Activated CD8-positive, alpha-beta T cell treated with anti-CD3 and anti-CD28 coated beads for 36 hours (primary cell): ENCODE measurements around the gene KLRK1. TPM values are rescaled to one million over a fixed set of nuclear protein-coding genes. Genes with fewer than 3 reads are reported as not detected.

Experiments
- ATAC-seq: fragments of 200-7000 bp; cut with Tn5 transposase; one replicate; pipeline ENCODE4 v1.10.0; 2021; ENCODE audit warnings: mild to moderate bottlenecking, moderate library complexity
- CTCF ChIA-PET: fragments of 350-600 bp; sonication (Branson Sonifier 250); formaldehyde crosslinking; loops from one replicate; lab custom pipeline; 2021; ENCODE audit warnings: antibody characterized with exemption; lab: Charles Lee
- POLR2A ChIA-PET: fragments of 350-600 bp; sonication (Branson Sonifier 250); formaldehyde crosslinking; loops from one replicate; lab custom pipeline; 2021; ENCODE audit warnings: antibody characterized with exemption; lab: Charles Lee
- DNase-seq: peaks from one replicate; pipeline ENCODE4 v3.0.0-alpha.2; 2020
- H3K27ac Mint-ChIP-seq: one replicate; pipeline ENCODE4 v1.8.0; 2021; ENCODE audit warnings: mild to moderate bottlenecking, mixed read lengths
- H3K27me3 Mint-ChIP-seq: one replicate; pipeline ENCODE4 v1.8.0; 2021; ENCODE audit warnings: mixed read lengths
- H3K36me3 Mint-ChIP-seq: one replicate; pipeline ENCODE4 v1.8.0; 2021; ENCODE audit warnings: low read depth, mixed read lengths
- H3K4me1 Mint-ChIP-seq: one replicate; pipeline ENCODE4 v1.8.0; 2021; ENCODE audit warnings: low read depth, mixed read lengths
- H3K4me3 Mint-ChIP-seq: one replicate; pipeline ENCODE4 v1.8.0; 2021; ENCODE audit warnings: mild to moderate bottlenecking, moderate library complexity, mixed read lengths
- H3K9me3 Mint-ChIP-seq: one replicate; pipeline ENCODE4 v1.8.0; 2021; ENCODE audit warnings: mixed read lengths
- intact Hi-C: fragments of 100-400 bp; cut with micrococcal nuclease; formaldehyde crosslinking; loops from one replicate; pipeline ENCODE4 v1.10.0; 2022
- total RNA-seq, 2 experiments: library from RNA; stranded (reverse); gene quantifications; one replicate each; pipeline ENCODE4 v1.2.3, GENCODE V29; 2021
- TF ChIP-seq, protein P1 (sequence below): fragments of 200-600 bp; IDR thresholded peaks from one replicate; pipeline ENCODE4 v1.8.0; 2022; ENCODE audit warnings: antibody characterized with exemption, mild to moderate bottlenecking

The KLRK1 gene
- total RNA-seq, 2 experiments from 2014 or later: 111 to 112 TPM

DNA sequence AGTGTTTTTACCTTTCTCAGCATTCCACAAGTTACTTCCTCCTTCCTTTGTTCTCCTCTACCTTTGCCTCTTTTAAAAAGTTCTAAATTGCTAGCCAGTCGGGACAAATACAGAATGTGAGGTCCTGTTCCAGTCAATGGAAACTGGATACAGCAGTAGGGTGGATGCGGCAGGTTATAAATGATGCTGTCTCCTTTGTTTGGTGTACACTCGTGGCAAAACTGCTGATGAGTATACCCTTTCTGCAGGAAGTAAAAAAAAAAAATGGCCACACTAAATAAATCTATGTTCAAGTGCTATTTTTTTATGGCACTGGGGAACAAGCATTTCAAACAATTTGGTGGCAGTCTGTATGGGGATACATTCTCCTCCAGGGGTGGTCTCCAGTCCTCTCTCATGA is 27.5 kb downstream of the KLRK1 start:
- Mint-ChIP-seq H3K4me1 (peaks cover 32% of the 10 kb centered on the region), H3K27me3 (no peaks in the 10 kb centered on the region), H3K27ac (no peak overlapping the region), H3K36me3 (peaks cover 50% of the 10 kb centered on the region), H3K9me3 (peaks cover 9% of the 10 kb centered on the region), H3K4me3 (no peak overlapping the region)
- intact Hi-C loops: loop anchor here (5.0 to 10.0 kb wide), 4 partner anchors 40 to 192 kb away; no protein-coding TSS in a partner anchor
- CTCF ChIA-PET: no interaction called here
- TF ChIP-seq, protein P1, sequence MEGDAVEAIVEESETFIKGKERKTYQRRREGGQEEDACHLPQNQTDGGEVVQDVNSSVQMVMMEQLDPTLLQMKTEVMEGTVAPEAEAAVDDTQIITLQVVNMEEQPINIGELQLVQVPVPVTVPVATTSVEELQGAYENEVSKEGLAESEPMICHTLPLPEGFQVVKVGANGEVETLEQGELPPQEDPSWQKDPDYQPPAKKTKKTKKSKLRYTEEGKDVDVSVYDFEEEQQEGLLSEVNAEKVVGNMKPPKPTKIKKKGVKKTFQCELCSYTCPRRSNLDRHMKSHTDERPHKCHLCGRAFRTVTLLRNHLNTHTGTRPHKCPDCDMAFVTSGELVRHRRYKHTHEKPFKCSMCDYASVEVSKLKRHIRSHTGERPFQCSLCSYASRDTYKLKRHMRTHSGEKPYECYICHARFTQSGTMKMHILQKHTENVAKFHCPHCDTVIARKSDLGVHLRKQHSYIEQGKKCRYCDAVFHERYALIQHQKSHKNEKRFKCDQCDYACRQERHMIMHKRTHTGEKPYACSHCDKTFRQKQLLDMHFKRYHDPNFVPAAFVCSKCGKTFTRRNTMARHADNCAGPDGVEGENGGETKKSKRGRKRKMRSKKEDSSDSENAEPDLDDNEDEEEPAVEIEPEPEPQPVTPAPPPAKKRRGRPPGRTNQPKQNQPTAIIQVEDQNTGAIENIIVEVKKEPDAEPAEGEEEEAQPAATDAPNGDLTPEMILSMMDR: no peak
- ATAC-seq (no peak), DNase-seq (no peak)
- POLR2A ChIA-PET: no interaction called here

DNA sequence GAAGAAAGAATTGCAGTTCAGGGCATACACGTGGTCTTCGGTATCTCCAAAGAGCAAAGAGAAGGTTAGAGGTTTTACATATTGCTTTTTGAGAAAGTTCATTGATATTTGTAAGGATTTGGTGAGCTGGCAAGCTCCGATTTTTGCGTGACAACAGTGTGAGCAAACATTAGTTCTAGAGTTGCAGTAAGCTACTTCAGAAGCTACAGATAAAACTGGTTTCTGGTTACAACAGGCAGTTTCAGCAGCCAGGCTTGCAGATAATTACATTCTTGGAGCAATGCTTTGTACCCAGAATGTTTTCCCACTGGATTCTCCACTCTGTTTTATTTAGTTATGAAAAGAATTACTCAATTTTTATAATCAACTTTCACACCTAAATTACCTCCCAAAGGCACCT is 28.2 kb downstream of the KLRK1 start:
- Mint-ChIP-seq H3K36me3 (peaks cover 45% of the 10 kb centered on the region), H3K4me3 (peak overlapping the region; percentile 6)
- TF ChIP-seq, protein P1: no peak

DNA sequence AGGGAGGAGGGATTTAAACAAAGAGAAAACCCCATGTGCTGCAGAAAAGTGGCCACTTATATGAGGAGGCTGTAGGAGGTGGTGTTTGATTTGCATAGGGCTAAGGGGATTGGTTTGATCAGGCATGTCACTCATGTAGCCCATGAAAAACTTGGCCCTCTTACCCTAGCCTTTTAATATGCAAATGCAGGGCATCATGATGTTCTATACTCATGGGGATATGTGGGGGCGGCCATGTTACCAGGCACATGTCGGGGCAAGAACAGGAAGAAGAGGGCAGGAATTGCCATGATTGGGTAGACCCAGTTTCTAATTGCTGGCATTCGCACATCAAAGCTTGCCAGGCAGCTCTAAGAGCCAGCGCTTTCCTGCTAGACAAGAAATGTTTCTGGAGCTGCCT is 28.8 kb downstream of the KLRK1 start:
- H3K36me3 Mint-ChIP-seq: peaks cover 45% of the 10 kb centered on the region
- peak overlapping the region; percentile 79 for H3K27ac Mint-ChIP-seq
- POLR2A ChIA-PET: no interaction called here

More for the DNA sequence above, 28.2 kb downstream of the KLRK1 start:
- ATAC-seq (no peak), DNase-seq (no peak)
- Mint-ChIP-seq H3K9me3 (peaks cover 9% of the 10 kb centered on the region), H3K27me3 (no peaks in the 10 kb centered on the region), H3K4me1 (peaks cover 29% of the 10 kb centered on the region), H3K27ac (peak overlapping the region; percentile 79)
- CTCF ChIA-PET: interaction anchor here (1.5 kb wide), 1 partner anchor 125 kb away, joined by 10 read pairs; no protein-coding TSS in a partner anchor
- POLR2A ChIA-PET: no interaction called here
- intact Hi-C loops: loop anchor here (5.0 to 10.0 kb wide), 4 partner anchors 39 to 193 kb away; no protein-coding TSS in a partner anchor

DNA sequence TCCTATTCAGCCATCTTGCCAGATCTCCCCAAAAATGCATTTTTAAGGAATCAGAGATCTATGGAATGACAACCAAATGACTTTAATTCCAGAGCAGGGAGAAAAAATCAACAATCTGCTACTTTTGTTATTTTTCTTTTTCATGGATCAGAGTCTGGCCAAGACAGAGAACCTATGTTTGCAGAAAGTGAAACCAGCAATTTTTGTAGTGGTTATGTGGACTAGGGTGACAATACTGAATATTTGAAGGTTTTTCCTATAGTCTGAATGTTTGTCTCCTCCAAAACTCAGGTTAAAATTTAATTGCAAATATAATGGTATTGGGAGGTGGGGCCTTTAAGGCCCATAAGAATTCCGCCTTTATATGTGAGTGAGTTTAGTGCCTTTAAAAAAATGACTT is 30.9 kb downstream of the KLRK1 start:
- intact Hi-C loops: no loop called here
- TF ChIP-seq, protein P1: no peak
- ATAC-seq (no peak), DNase-seq (no peak)
- Mint-ChIP-seq H3K27ac (peak overlapping the region; percentile 27), H3K4me1 (peaks cover 33% of the 10 kb centered on the region), H3K27me3 (no peaks in the 10 kb centered on the region), H3K4me3 (no peak overlapping the region), H3K36me3 (peaks cover 48% of the 10 kb centered on the region), H3K9me3 (peaks cover 9% of the 10 kb centered on the region)
- ChIA-PET POLR2A (no interaction called here), CTCF (interaction anchor here (1.7 kb wide), 1 partner anchor 8 kb away, joined by 6 read pairs; no protein-coding TSS in a partner anchor)

More for the DNA sequence above, 28.8 kb downstream of the KLRK1 start:
- CTCF ChIA-PET: interaction anchor here (1.5 kb wide), 1 partner anchor 125 kb away, joined by 10 read pairs; no protein-coding TSS in a partner anchor
- peaks cover 9% of the 10 kb centered on the region for H3K9me3 Mint-ChIP-seq
- ATAC-seq (peak; percentile 34), DNase-seq (peak; percentile 66)
- intact Hi-C loops: loop anchor here (5.0 to 10.0 kb wide), 4 partner anchors 39 to 194 kb away; no protein-coding TSS in a partner anchor
- H3K27me3 Mint-ChIP-seq: no peaks in the 10 kb centered on the region
- TF ChIP-seq, protein P1: no peak
- peak overlapping the region; percentile 6 for H3K4me3 Mint-ChIP-seq
- peaks cover 29% of the 10 kb centered on the region for H3K4me1 Mint-ChIP-seq

DNA sequence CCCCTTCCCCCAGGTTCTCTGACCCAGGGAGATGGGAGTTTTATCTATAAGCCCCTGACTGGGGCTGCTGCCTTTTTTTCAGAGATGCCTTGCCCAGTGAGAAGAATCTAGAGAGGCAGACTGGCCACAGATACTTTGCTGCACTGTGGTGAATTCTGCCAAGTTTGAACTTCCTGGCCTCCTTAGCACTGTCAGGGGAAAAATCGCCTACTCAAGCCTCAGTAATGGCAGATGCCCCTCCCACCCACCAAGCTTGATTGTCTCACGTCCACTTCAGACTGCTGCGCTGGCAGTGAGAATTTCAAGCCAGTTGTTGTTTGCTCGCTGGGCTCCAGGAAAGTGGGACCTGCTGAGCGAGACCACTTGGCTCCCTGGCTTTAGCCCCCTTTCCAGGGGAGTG is 31.7 kb downstream of the KLRK1 start:
- no peak overlapping the region for H3K27ac Mint-ChIP-seq
- H3K27me3 Mint-ChIP-seq: no peaks in the 10 kb centered on the region
- no peak for ATAC-seq

More for the DNA sequence above, 31.7 kb downstream of the KLRK1 start:
- H3K4me3 Mint-ChIP-seq: no peak overlapping the region
- TF ChIP-seq, protein P1: no peak
- peaks cover 11% of the 10 kb centered on the region for H3K9me3 Mint-ChIP-seq
- ChIA-PET CTCF (interaction anchor here (1.7 kb wide), 1 partner anchor 9 kb away, joined by 6 read pairs; no protein-coding TSS in a partner anchor), POLR2A (interaction anchor here (1.4 kb wide), 1 partner anchor 255 kb away, joined by 4 read pairs; the partner anchor contains the start of gene MAGOHB)
- H3K4me1 Mint-ChIP-seq: peaks cover 33% of the 10 kb centered on the region
- no peak for DNase-seq
- peaks cover 50% of the 10 kb centered on the region for H3K36me3 Mint-ChIP-seq
- intact Hi-C loops: no loop called here
